DOHH2 (cell line): Measurements from ENCODE around the gene ETV5.

Source experiments
- H3F3A ChIP-seq: fragments of 200-600 bp; sonication (generic), shearing (Covaris generic); 2 replicates; pipeline ENCODE4 v1.6.0; 2016; ENCODE audit warnings: antibody characterized with exemption, mild to moderate bottlenecking; ENCODE audit not compliant: control insufficient read depth, insufficient read depth
- H3K27ac ChIP-seq: fragments of 200-600 bp; sonication (generic); 2 replicates; pipeline ENCODE4 v1.5.1; 2014; ENCODE audit warnings: low read depth, mild to moderate bottlenecking, low read length, moderate library complexity
- H3K27me3 ChIP-seq: fragments of 200-600 bp; sonication (generic); 2 replicates; pipeline ENCODE4 v1.6.1; 2014; ENCODE audit warnings: mild to moderate bottlenecking, low read length, mixed read lengths; ENCODE audit not compliant: control insufficient read depth
- H3K36me3 ChIP-seq: fragments of 200-600 bp; sonication (generic); 2 replicates; pipeline ENCODE4 v1.6.1; 2014; ENCODE audit warnings: mild to moderate bottlenecking, low read length, moderate library complexity, mixed read lengths; ENCODE audit not compliant: control insufficient read depth
- H3K4me1 ChIP-seq: fragments of 200-600 bp; sonication (generic); 2 replicates; pipeline ENCODE4 v1.6.1; 2014; ENCODE audit warnings: mild to moderate bottlenecking, low read length, mixed read lengths; ENCODE audit not compliant: control insufficient read depth
- H3K4me2 ChIP-seq: fragments of 200-600 bp; sonication (generic); 2 replicates; pipeline ENCODE4 v1.6.0; 2014; ENCODE audit warnings: mild to moderate bottlenecking, low read length, moderate library complexity
- H3K4me3 ChIP-seq: fragments of 200-600 bp; sonication (generic); 2 replicates; pipeline ENCODE4 v1.5.1; 2014; ENCODE audit warnings: mild to moderate bottlenecking, low read length, mixed read lengths
- H3K79me2 ChIP-seq: fragments of 200-600 bp; sonication (generic); 2 replicates; pipeline ENCODE4 v1.6.1; 2014; ENCODE audit warnings: mild to moderate bottlenecking, low read length, mixed read lengths; ENCODE audit not compliant: control insufficient read depth
- H3K9me2 ChIP-seq: fragments of 200-600 bp; sonication (generic); replicated peaks from 2 replicates; pipeline ENCODE4 v1.6.1; 2014; ENCODE audit warnings: mild to moderate bottlenecking, low read length, mixed read lengths; ENCODE audit not compliant: control insufficient read depth
- H3K9me3 ChIP-seq: fragments of 200-600 bp; sonication (generic); 2 replicates; pipeline ENCODE4 v1.6.1; 2014; ENCODE audit warnings: antibody characterized with exemption, low read length, mixed read lengths; ENCODE audit not compliant: control insufficient read depth, insufficient read depth
- H4K20me1 ChIP-seq: fragments of 200-600 bp; sonication (generic); 2 replicates; pipeline ENCODE4 v1.6.0; 2014; ENCODE audit warnings: low read depth, mild to moderate bottlenecking, antibody characterized with exemption, low read length, moderate library complexity; ENCODE audit not compliant: control insufficient read depth, insufficient read depth
- EZH2phosphoT487 ChIP-seq: fragments of 200-600 bp; sonication (generic); IDR thresholded peaks from 2 replicates; pipeline ENCODE4 v1.6.1; 2017; ENCODE audit warnings: borderline replicate concordance, mild to moderate bottlenecking, antibody characterized with exemption, low read length, moderate library complexity, mixed read lengths
- TF ChIP-seq, protein P1 (sequence below): fragments of 200-600 bp; sonication (generic); IDR thresholded peaks from one replicate; pipeline ENCODE4 v1.5.1; 2014; ENCODE audit warnings: antibody characterized with exemption, mild to moderate bottlenecking, low read depth, low read length; ENCODE audit not compliant: poor library complexity, severe bottlenecking

Gene ETV5

DNA sequence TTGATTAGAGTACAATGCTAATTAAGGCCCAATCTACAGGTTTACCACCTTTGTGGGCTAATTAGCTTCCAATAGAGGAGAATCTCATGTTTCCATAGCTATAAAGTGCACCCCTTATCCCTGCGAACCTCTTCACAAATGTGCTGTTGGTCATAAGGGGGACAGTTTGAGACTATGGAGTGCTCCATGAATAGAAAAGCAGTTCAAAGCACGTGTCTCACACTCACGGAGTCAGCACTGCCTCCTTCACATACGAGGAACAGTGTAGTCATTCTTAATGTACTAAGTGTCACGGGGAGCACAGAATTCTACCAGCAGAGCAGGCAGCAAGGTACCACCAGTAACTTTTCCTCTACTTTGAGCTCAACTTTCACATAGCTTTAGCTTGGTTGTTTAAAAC lies 62.1 kb downstream of the ETV5 start:
- Histone ChIP-seq H3K9me2 (no peaks in the 10 kb centered on the region), H3K9me3 (no peaks in the 10 kb centered on the region), H3K4me3 (no peak overlapping the region), H3K27ac (no peak overlapping the region), H3K4me1 (no peaks in the 10 kb centered on the region), H3K36me3 (no peaks in the 10 kb centered on the region), H3F3A (no peaks in the 10 kb centered on the region), H4K20me1 (no peaks in the 10 kb centered on the region), H3K79me2 (no peaks in the 10 kb centered on the region), H3K4me2 (no peak overlapping the region), H3K27me3 (peaks cover 12% of the 10 kb centered on the region)
- TF ChIP-seq, protein P1, sequence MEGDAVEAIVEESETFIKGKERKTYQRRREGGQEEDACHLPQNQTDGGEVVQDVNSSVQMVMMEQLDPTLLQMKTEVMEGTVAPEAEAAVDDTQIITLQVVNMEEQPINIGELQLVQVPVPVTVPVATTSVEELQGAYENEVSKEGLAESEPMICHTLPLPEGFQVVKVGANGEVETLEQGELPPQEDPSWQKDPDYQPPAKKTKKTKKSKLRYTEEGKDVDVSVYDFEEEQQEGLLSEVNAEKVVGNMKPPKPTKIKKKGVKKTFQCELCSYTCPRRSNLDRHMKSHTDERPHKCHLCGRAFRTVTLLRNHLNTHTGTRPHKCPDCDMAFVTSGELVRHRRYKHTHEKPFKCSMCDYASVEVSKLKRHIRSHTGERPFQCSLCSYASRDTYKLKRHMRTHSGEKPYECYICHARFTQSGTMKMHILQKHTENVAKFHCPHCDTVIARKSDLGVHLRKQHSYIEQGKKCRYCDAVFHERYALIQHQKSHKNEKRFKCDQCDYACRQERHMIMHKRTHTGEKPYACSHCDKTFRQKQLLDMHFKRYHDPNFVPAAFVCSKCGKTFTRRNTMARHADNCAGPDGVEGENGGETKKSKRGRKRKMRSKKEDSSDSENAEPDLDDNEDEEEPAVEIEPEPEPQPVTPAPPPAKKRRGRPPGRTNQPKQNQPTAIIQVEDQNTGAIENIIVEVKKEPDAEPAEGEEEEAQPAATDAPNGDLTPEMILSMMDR, result no peak
- TF ChIP-seq EZH2phosphoT487, result no peak

DNA sequence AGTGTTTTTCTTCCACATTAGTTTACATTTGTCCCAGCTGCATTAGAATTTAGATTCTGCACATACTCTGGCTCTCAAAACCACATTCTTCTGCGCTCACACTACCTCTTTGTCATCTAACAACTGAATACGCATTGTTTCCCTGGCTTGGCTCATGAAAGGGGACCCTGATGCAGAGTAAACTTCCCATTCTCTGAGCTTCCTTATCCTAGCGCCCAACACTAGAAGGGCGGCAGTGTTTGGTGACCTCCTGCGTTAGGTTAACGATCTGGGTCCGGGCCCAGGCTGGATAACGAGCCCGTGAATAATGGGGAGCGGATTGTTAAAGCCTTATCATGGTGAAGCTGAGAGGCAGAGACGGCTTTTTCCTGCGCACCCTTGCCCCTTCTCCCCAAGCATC lies 63.9 kb downstream of the ETV5 start:
- peaks cover 7% of the 10 kb centered on the region for H3K27me3 ChIP-seq
- H3K79me2 ChIP-seq, result no peaks in the 10 kb centered on the region
- no peaks in the 10 kb centered on the region for H3K36me3 ChIP-seq
- no peaks in the 10 kb centered on the region for H3F3A ChIP-seq
- no peak overlapping the region for H3K27ac ChIP-seq
- H3K4me3 ChIP-seq, result no peak overlapping the region
- no peaks in the 10 kb centered on the region for H3K4me1 ChIP-seq
- H4K20me1 ChIP-seq, result no peaks in the 10 kb centered on the region
- H3K4me2 ChIP-seq, result no peak overlapping the region
- H3K9me2 ChIP-seq, result no peaks in the 10 kb centered on the region
- TF ChIP-seq EZH2phosphoT487, result no peak
- TF ChIP-seq, protein P1, result no peak
- H3K9me3 ChIP-seq, result no peaks in the 10 kb centered on the region

DNA sequence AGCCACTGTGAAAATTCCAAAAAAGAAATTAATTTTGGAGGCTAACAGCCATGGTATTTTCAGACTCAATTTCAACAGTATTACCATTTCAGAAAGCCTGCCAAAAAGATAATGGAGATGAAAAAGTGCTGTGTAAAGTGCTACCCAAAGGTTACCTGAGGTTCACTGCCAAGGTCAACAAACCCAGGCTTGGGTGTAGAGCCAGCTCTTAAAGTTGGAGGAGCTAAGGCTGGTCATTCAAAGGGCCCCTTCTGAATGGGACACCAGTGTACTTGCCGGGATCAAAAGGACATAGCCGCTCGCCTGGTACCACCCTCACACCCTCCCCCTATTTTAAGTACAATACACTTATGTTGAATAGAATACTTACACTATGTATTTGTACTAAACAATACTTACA lies 64.5 kb downstream of the ETV5 start:
- Histone ChIP-seq H3K9me3 (no peaks in the 10 kb centered on the region), H3K36me3 (no peaks in the 10 kb centered on the region), H3K27ac (no peak overlapping the region), H3K4me1 (no peaks in the 10 kb centered on the region), H3K27me3 (peaks cover 7% of the 10 kb centered on the region), H3K4me2 (no peak overlapping the region), H3K4me3 (no peak overlapping the region), H4K20me1 (no peaks in the 10 kb centered on the region), H3K79me2 (no peaks in the 10 kb centered on the region), H3K9me2 (no peaks in the 10 kb centered on the region), H3F3A (no peaks in the 10 kb centered on the region)
- TF ChIP-seq EZH2phosphoT487, result no peak

DNA sequence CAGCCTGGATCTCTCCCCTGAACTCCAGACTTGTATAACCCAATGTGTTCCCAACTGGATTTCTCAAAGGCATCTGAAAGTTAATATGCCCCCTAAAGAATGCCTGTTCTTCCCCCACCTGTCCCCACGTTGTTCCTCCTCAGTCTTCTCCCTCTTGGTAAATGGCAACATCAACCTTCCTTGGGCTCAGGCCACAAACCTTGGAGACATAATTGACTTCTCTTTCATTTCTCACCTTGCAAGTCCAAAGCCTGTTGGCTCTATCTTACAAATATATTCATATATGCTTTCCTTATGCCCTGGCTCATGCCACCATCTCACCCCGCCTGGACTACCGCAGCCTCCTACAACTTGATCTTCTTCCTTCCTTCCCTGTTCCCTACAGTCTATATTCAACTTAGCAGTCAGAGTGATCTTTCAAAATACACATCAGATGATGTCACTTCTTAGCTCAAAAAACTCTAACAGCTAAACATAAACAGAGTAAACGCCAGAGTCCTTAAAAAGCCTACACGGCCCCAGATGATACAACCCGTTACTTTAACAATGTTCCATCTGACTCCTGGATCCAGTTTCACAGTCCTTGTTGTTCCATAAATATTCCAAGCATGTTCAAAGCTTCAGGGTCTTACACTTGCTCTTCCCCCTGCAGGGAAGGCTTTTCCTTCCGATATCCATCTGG lies 66.2 kb downstream of the ETV5 start:
- peaks cover 7% of the 10 kb centered on the region for H3K27me3 ChIP-seq
- TF ChIP-seq, protein P1, result no peak
- TF ChIP-seq EZH2phosphoT487, result no peak
- H3K4me2 ChIP-seq, result no peak overlapping the region
- no peaks in the 10 kb centered on the region for H3K9me2 ChIP-seq
- no peaks in the 10 kb centered on the region for H3K79me2 ChIP-seq
- no peak overlapping the region for H3K4me3 ChIP-seq
- H3F3A ChIP-seq, result no peaks in the 10 kb centered on the region
- H3K27ac ChIP-seq, result no peak overlapping the region
- no peaks in the 10 kb centered on the region for H4K20me1 ChIP-seq
- H3K4me1 ChIP-seq, result no peaks in the 10 kb centered on the region
- H3K36me3 ChIP-seq, result no peaks in the 10 kb centered on the region
- H3K9me3 ChIP-seq, result no peaks in the 10 kb centered on the region
